ENCODE data around the gene DPY19L3. TPM values are rescaled to one million over a fixed set of nuclear protein-coding genes. Genes with fewer than 3 reads are reported as not detected.
A peak's percentile ranks its signal among the peaks of the same experiment; 100 is the strongest.

The DPY19L3 gene
- total RNA-seq, 1 donor from 2014 or later = 83.1 TPM

- Histone ChIP-seq H4K20me1 (ENCODE audit: low read depth) (peaks cover 22% of the 10 kb centered on the region), H2AFZ (replicated peaks) (peak overlapping the region; percentile 13), H3K4me1 (peaks cover 40% of the 10 kb centered on the region), H3K36me3 (peaks cover 13% of the 10 kb centered on the region), H3F3A (ENCODE audit: low read depth) (peaks cover 31% of the 10 kb centered on the region), H3K9ac (peak overlapping the region; percentile 95), H3K4me3 (peak overlapping the region; percentile 96), H3K27ac (peak overlapping the region; percentile 98), H3K27me3 (no peaks in the 10 kb centered on the region), H3K79me2 (ENCODE audit: low read depth) (peaks cover 52% of the 10 kb centered on the region), H3K9me3 (ENCODE audit: low read depth) (no peaks in the 10 kb centered on the region), H3K4me2 (peak overlapping the region; percentile 82)
- H3K9me3 Mint-ChIP-seq = no peaks in the 10 kb centered on the region
- H3K4me1 Mint-ChIP-seq = peaks cover 30% of the 10 kb centered on the region
- DNase-seq (ENCODE audit: low spot score) = peak; percentile 84
- H3K27me3 Mint-ChIP-seq (ENCODE audit: insufficient read depth, low read depth) = no peaks in the 10 kb centered on the region
- peak overlapping the region; percentile 72 for H3K27ac Mint-ChIP-seq
- peak overlapping the region; percentile 89 for H3K4me3 Mint-ChIP-seq
- TF ChIP-seq CTCF (IDR thresholded peaks at IDR 0.05) = no peak
- TF ChIP-seq EZH2 (IDR thresholded peaks at IDR 0.05) = no peak
- H3K36me3 Mint-ChIP-seq = peaks cover 23% of the 10 kb centered on the region
Measured at GRCh38 chr19:32404933-32405430, 588 bp upstream of the DPY19L3 start.

- peaks cover 21% of the 10 kb centered on the region for H3K36me3 ChIP-seq
- Mint-ChIP-seq H3K4me1 (peaks cover 30% of the 10 kb centered on the region), H3K9me3 (no peaks in the 10 kb centered on the region), H3K4me3 (peak overlapping the region; percentile 95), H3K27me3 (ENCODE audit: insufficient read depth, low read depth) (no peaks in the 10 kb centered on the region), H3K36me3 (peaks cover 32% of the 10 kb centered on the region), H3K27ac (peak overlapping the region; percentile 66)
- H3K4me1 ChIP-seq = peaks cover 40% of the 10 kb centered on the region
- peak overlapping the region; percentile 64 for H3K9ac ChIP-seq
- peak; percentile 9 for DNase-seq (ENCODE audit: low spot score)
- H3K4me3 ChIP-seq = peak overlapping the region; percentile 96
- H2AFZ ChIP-seq (replicated peaks) = no peak overlapping the region
- H3K9me3 ChIP-seq (ENCODE audit: low read depth) = no peaks in the 10 kb centered on the region
- H3K79me2 ChIP-seq (ENCODE audit: low read depth) = peaks cover 60% of the 10 kb centered on the region
- H3K27ac ChIP-seq = no peak overlapping the region
- H4K20me1 ChIP-seq (ENCODE audit: low read depth) = peaks cover 22% of the 10 kb centered on the region
- H3K27me3 ChIP-seq = no peaks in the 10 kb centered on the region
- peaks cover 31% of the 10 kb centered on the region for H3F3A ChIP-seq (ENCODE audit: low read depth)
- peak overlapping the region; percentile 94 for H3K4me2 ChIP-seq
- TF ChIP-seq EZH2 (IDR thresholded peaks at IDR 0.05) (no peak), CTCF (IDR thresholded peaks at IDR 0.05) (no peak), EZH2phosphoT487 (IDR thresholded peaks at IDR 0.05) (no peak)
Measured at GRCh38 chr19:32406161-32407003, 812 bp downstream of the DPY19L3 start.

- H3K27ac Mint-ChIP-seq = peak overlapping the region; percentile 52
Measured at GRCh38 chr19:32407004-32407992, 1.7 kb downstream of the DPY19L3 start.

More at GRCh38 chr19:32407004-32407992, 1.7 kb downstream of the DPY19L3 start:
- Histone ChIP-seq H3K9ac (no peak overlapping the region), H3K4me2 (peak overlapping the region; percentile 94), H3K9me3 (ENCODE audit: low read depth) (no peaks in the 10 kb centered on the region), H3K4me3 (peak overlapping the region; percentile 96), H3K79me2 (ENCODE audit: low read depth) (peaks cover 66% of the 10 kb centered on the region), H3K36me3 (peaks cover 27% of the 10 kb centered on the region), H3K4me1 (peaks cover 35% of the 10 kb centered on the region), H3K27ac (no peak overlapping the region), H4K20me1 (ENCODE audit: low read depth) (peaks cover 25% of the 10 kb centered on the region), H3F3A (ENCODE audit: low read depth) (peaks cover 31% of the 10 kb centered on the region), H2AFZ (replicated peaks) (no peak overlapping the region), H3K27me3 (no peaks in the 10 kb centered on the region)
- no peak for DNase-seq (ENCODE audit: low spot score)
- H3K4me1 Mint-ChIP-seq = peaks cover 30% of the 10 kb centered on the region
- no peaks in the 10 kb centered on the region for H3K27me3 Mint-ChIP-seq (ENCODE audit: insufficient read depth, low read depth)
- TF ChIP-seq CTCF (IDR thresholded peaks at IDR 0.05) (no peak), EZH2phosphoT487 (IDR thresholded peaks at IDR 0.05) (no peak), EZH2 (IDR thresholded peaks at IDR 0.05) (no peak)
- peaks cover 39% of the 10 kb centered on the region for H3K36me3 Mint-ChIP-seq
- no peaks in the 10 kb centered on the region for H3K9me3 Mint-ChIP-seq
- peak overlapping the region; percentile 95 for H3K4me3 Mint-ChIP-seq

All from neural progenitor cell (in vitro differentiated cells).